ENCODE data around the gene CD209.
A peak's percentile ranks its signal among the peaks of the same experiment; 100 is the strongest.

CD209 gene

DNA sequence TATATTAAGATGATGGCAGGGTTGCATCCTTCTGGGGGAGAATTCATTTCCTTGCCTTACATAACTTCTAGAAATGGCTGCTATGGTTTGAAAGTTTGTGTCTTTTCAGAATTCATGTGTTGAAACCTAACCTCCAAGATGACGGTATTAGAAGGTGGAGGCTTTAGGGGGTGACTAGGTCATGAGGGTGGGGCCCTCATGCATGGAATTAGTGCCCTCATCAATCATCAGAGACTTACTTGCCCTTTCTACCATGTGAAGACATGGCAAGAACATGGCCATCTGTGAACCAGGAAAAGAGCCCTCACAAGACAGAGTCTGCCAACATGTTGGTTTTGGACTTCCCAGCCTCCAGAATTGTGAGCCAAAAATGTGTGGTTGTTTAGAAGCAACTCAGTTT is 30.6 kb downstream of the CD209 start:
- H3K4me3 ChIP-seq (ENCODE audit: low read depth, low read length): no peak overlapping the region
- TF ChIP-seq, protein P1, sequence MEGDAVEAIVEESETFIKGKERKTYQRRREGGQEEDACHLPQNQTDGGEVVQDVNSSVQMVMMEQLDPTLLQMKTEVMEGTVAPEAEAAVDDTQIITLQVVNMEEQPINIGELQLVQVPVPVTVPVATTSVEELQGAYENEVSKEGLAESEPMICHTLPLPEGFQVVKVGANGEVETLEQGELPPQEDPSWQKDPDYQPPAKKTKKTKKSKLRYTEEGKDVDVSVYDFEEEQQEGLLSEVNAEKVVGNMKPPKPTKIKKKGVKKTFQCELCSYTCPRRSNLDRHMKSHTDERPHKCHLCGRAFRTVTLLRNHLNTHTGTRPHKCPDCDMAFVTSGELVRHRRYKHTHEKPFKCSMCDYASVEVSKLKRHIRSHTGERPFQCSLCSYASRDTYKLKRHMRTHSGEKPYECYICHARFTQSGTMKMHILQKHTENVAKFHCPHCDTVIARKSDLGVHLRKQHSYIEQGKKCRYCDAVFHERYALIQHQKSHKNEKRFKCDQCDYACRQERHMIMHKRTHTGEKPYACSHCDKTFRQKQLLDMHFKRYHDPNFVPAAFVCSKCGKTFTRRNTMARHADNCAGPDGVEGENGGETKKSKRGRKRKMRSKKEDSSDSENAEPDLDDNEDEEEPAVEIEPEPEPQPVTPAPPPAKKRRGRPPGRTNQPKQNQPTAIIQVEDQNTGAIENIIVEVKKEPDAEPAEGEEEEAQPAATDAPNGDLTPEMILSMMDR (IDR thresholded peaks at IDR 0.05; ENCODE audit: borderline replicate concordance, insufficient read depth, low read depth, low read length): no peak

DNA sequence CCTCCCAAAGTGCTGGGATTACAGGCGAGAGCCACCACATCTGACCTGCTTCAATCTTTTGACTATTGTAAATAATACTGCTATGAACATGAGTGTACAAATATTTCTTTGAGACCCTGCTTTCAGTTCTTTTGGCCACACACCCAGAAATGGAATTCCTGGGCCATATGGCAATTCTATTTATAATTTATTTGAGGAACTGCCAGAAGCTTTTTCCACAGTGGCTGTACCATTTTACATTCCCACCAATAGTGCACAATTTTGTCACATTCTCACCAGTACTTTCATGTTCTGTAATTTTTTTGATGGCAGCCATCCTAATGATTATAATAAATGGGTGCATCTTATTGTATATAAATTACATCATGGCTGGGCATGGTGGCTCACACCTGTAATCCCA is 31.7 kb downstream of the CD209 start:
- TF ChIP-seq, protein P1 (IDR thresholded peaks at IDR 0.05; ENCODE audit: borderline replicate concordance, insufficient read depth, low read depth, low read length): no peak
- no peak overlapping the region for H3K4me3 ChIP-seq (ENCODE audit: low read depth, low read length)

DNA sequence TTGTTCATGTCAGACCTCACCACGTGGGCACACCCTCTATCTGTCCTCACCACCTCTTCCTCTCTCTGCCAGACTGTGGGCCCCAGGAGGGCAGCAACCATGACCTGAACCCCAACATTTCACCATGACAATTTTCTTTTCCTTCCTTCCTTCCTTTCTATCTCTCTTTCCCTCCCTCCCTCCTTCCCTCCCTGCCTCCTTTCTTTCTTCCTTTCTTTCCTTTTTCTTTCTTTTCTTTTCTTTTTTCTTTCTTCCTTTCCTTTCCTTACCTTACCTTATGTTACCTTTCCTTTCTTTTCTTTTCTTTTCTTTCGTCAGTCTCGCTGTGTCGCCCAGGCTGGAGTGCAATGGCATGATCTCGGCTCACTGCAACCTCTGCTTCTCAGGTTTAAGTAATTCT is 36.7 kb downstream of the CD209 start:
- no peak overlapping the region for H3K4me3 ChIP-seq (ENCODE audit: low read depth, low read length)
- TF ChIP-seq, protein P1 (IDR thresholded peaks at IDR 0.05; ENCODE audit: borderline replicate concordance, insufficient read depth, low read depth, low read length): no peak

DNA sequence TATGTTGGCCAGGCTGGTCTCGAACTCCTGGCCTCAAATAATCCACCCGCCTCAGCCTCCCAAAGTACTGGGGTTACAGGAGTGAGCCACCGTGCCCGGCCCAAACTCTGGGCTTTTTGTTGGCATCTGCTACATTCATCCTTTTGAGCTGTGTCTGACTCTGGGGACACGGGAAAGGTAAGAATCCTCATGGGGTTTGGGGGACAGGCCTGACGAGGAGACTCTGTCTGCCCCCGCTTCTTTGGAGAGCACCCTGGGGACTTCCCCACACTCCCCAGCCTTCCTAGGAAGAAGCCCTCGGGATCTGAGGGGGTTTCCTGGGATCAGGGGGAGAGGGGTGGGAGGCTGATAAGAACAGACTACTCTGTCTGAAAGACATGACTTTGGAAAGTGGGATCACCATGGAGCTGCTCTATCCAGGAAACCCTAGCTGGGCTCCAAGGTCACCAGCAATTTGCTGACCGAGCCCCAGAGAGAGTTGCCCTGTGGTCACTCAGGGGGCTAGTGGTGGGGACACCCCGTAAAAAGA is 37.3 kb downstream of the CD209 start:
- TF ChIP-seq, protein P1 (IDR thresholded peaks at IDR 0.05; ENCODE audit: borderline replicate concordance, insufficient read depth, low read depth, low read length): no peak
- H3K4me3 ChIP-seq (ENCODE audit: low read depth, low read length): no peak overlapping the region

DNA sequence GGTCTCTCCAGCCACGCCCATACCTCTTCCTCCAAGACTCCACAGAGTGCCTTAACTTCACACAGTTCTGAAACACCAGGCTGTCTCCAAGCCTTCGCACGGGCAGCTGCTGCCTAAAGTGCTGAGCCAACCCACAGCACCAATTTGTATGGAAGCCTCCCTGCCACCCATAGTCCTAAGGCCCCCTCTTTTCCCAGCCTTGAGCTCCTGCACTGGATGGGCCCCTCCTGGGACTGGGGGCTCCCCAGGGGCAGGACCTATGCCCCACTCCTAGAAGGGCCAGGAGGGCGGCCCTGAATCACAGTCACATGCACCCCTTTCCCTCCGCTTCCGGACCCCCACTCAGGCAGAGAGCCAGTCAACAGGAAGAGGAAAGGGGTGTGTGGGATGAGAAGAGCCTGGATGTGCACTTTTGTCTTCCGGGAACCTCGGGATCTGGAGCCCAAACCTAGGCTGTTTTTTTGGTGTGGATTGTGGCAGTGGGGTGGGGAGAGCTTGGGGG is 40.3 kb downstream of the CD209 start:
- H3K4me3 ChIP-seq (ENCODE audit: low read depth, low read length): no peak overlapping the region
- TF ChIP-seq, protein P1 (IDR thresholded peaks at IDR 0.05; ENCODE audit: borderline replicate concordance, insufficient read depth, low read depth, low read length): no peak

DNA sequence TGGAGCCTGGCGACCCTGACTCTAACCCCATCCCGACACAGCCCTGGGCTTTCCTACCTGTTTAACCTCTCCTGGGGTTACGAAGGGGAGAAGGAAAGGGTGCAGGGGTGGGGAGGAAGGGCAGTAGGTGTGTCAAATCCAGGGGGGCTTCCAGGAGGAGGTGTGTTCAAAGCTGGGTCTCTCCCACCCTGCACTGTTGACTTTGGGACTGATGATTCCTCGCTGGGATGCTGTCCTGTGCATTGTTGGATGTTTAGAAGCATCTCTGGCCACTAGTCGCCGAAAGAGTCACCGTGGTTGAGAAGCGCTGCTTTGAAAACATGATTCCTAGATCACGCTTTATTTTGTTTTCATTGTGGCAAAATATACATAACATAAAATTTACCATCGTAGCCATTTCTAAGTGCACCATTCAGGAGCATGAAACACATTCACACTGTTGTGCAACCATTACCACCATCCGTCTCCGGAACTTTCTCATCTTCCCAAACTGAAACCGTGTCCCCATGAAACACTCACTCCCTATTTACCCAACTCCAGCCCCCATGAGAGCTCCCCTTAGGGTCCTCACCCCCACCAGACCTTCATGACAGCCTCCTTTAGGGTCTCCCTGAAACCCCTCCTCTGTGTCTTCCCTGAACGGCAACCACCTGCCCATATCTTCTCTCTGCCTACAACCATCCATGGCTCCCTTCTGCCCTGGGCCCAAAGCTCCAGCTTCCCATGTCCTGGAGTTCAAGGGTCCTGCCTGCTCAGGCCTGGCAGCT is 41.0 kb downstream of the CD209 start:
- H3K4me3 ChIP-seq (ENCODE audit: low read depth, low read length): peak overlapping the region; percentile 21
- TF ChIP-seq, protein P1 (IDR thresholded peaks at IDR 0.05; ENCODE audit: borderline replicate concordance, insufficient read depth, low read depth, low read length): no peak

All from GM12875 (cell line).